Aorta (tissue), 5 donors: ENCODE data around the gene KIAA1217. TPM values are rescaled to one million over a fixed set of nuclear protein-coding genes. Genes with fewer than 3 reads are reported as not detected.
A peak's percentile ranks its signal among the peaks of the same experiment; 100 is the strongest.

Experiments used
- ATAC-seq: fragments of 200-7000 bp; cut with Tn5 transposase; one replicate; pipeline ENCODE4 v1.9.1; 2022; ENCODE audit warnings: moderate library complexity; ENCODE audit not compliant: low FRiP score
- DNase-seq, 2 donors: peaks; one replicate each; pipeline ENCODE4 v3.0.0-alpha.2; 2020
- H3K27ac ChIP-seq, 2 donors: one replicate each; pipeline ENCODE4 v1.5.1; 2013; ENCODE audit warnings: low read length in 2 of 2, mild to moderate bottlenecking in 2 of 2, moderate library complexity in 2 of 2, control low read depth in 1 of 2, inconsistent platforms in 1 of 2, low read depth in 1 of 2
- H3K27me3 ChIP-seq, 2 donors: one replicate each; pipeline ENCODE4 v1.6.1; 2013; ENCODE audit warnings: control low read depth in 1 of 2, low read length in 1 of 2, mild to moderate bottlenecking in 1 of 2, moderate library complexity in 1 of 2; ENCODE audit not compliant: insufficient read depth in 2 of 2, control insufficient read depth in 1 of 2
- H3K36me3 ChIP-seq, 2 donors: one replicate each; pipeline ENCODE4 v1.6.1; 2013; ENCODE audit warnings: control low read depth in 1 of 2, low read length in 1 of 2, mild to moderate bottlenecking in 1 of 2; ENCODE audit not compliant: insufficient read depth in 2 of 2, control insufficient read depth in 1 of 2
- H3K4me1 ChIP-seq, 2 donors: one replicate each; pipeline ENCODE4 v1.6.1; 2013; ENCODE audit warnings: low read length in 2 of 2, control low read depth in 1 of 2, mild to moderate bottlenecking in 1 of 2, moderate library complexity in 1 of 2; ENCODE audit not compliant: insufficient read depth in 2 of 2, control insufficient read depth in 1 of 2
- H3K4me3 ChIP-seq, 2 donors: one replicate each; pipeline ENCODE4 v1.5.1; 2013; ENCODE audit warnings: low read length in 2 of 2, control low read depth in 1 of 2, mild to moderate bottlenecking in 1 of 2
- H3K9me3 ChIP-seq: one replicate; pipeline ENCODE4 v1.6.1; 2013; ENCODE audit warnings: mild to moderate bottlenecking, low read length; ENCODE audit not compliant: control insufficient read depth
- WGBS, 2 donors: extraction: QIAGEN DNeasy Blood & Tissue Kit; methylation state at CpG; one replicate each; pipeline ENCODE4 v1.1.7; 2013; 5-methylcytosine and 5-hydroxymethylcytosine counted together
- intact Hi-C, 2 donors: fragments of 100-400 bp; cut with DNase I; formaldehyde crosslinking; loops; one replicate each; pipeline versions ENCODE4 v1.14.2 to v1.15.0; 2022
- polyA plus RNA-seq, 2 donors: library from polyadenylated mRNA; stranded (reverse); fragments of 200-250 nt; gene quantifications; one replicate each; pipeline ENCODE4 v1.2.3, GENCODE V29; 2013
- total RNA-seq, 2 donors: library from RNA; stranded (reverse); fragmentation: NEBNext Ultra II Directional; extraction: Animal tissue kit (Norgen Biotek cat#: 25700); gene quantifications; one replicate each; pipeline ENCODE4 v1.2.1, GENCODE V29; 2021
- donor health status: healthy with polysubstance abuse.
- donor health status: Bipolar disorder and iron deficiency.
- donor health status: DM: no; HTN: no; CAD: no.
- donor health status: DM: no; HTN: no; CAD: no.
- donor health status: DM: yes; HTN: yes; CAD: no.

Gene KIAA1217
- total and polyA plus RNA-seq, 4 donors = 2.5 to 18.3 (median 11.1) TPM

- intact Hi-C loops = no loop called here
- Histone ChIP-seq H3K27me3 (no peaks in the 10 kb centered on the region), H3K4me3 (no peak overlapping the region), H3K9me3 (no peaks in the 10 kb centered on the region), H3K4me1 (no peaks in the 10 kb centered on the region), H3K27ac (no peak overlapping the region), H3K36me3 (no peaks in the 10 kb centered on the region)
- 54 to 60% methylated on average over 2 of the region's 2 CpGs for WGBS, 2 donors
- DNase-seq = no peak
- no peak for ATAC-seq
These were observed 47.7 kb downstream of the KIAA1217 start for GRCh38 chr10:24256619-24257107.

GRCh38 chr10:24257588-24257987 is 48.6 kb downstream of the KIAA1217 start:
- Histone ChIP-seq H3K36me3 (no peaks in the 10 kb centered on the region), H3K27me3 (no peaks in the 10 kb centered on the region), H3K27ac (no peak overlapping the region), H3K4me1 (no peaks in the 10 kb centered on the region), H3K4me3 (no peak overlapping the region), H3K9me3 (no peaks in the 10 kb centered on the region)
- 92 to 94% methylated on average over 4 of the region's 4 CpGs for WGBS, 2 donors
- no peak for ATAC-seq
- intact Hi-C loops = no loop called here
- no peak for DNase-seq

- H3K27ac ChIP-seq = no peak overlapping the region
- H3K4me3 ChIP-seq = no peak overlapping the region
- DNase-seq = no peak
- no peak for ATAC-seq
- intact Hi-C loops = no loop called here
- H3K9me3 ChIP-seq = no peaks in the 10 kb centered on the region
- 88 to 90% methylated on average over 7 of the region's 7 CpGs for WGBS, 2 donors
- H3K36me3 ChIP-seq = no peaks in the 10 kb centered on the region
- H3K27me3 ChIP-seq = no peaks in the 10 kb centered on the region
- H3K4me1 ChIP-seq = no peaks in the 10 kb centered on the region
These were observed 50.6 kb downstream of the KIAA1217 start for GRCh38 chr10:24259365-24260130.

GRCh38 chr10:24261627-24262026 is 52.7 kb downstream of the KIAA1217 start:
- ATAC-seq (no peak), DNase-seq (no peak)
- H3K27me3 ChIP-seq = no peaks in the 10 kb centered on the region
- no peaks in the 10 kb centered on the region for H3K36me3 ChIP-seq
- no peak overlapping the region for H3K27ac ChIP-seq
- no peak overlapping the region for H3K4me3 ChIP-seq
- intact Hi-C loops = no loop called here
- WGBS, 2 donors = 51 to 54% methylated on average over 3 of the region's 3 CpGs
- no peaks in the 10 kb centered on the region for H3K4me1 ChIP-seq
- no peaks in the 10 kb centered on the region for H3K9me3 ChIP-seq

- Histone ChIP-seq H3K4me3 (no peak overlapping the region), H3K36me3 (no peaks in the 10 kb centered on the region), H3K27ac (no peak overlapping the region), H3K4me1 (no peaks in the 10 kb centered on the region), H3K9me3 (no peaks in the 10 kb centered on the region), H3K27me3 (no peaks in the 10 kb centered on the region)
- intact Hi-C loops = no loop called here
- DNase-seq = no peak
- 63 to 67% methylated on average over 7 of the region's 7 CpGs for WGBS, 2 donors
- ATAC-seq = no peak
These were observed 54.1 kb downstream of the KIAA1217 start for GRCh38 chr10:24262929-24263590.

GRCh38 chr10:24269476-24269875 is 60.5 kb downstream of the KIAA1217 start:
- Histone ChIP-seq H3K27me3 (no peaks in the 10 kb centered on the region), H3K36me3 (no peaks in the 10 kb centered on the region), H3K9me3 (no peaks in the 10 kb centered on the region), H3K4me1 (no peaks in the 10 kb centered on the region), H3K27ac (no peak overlapping the region), H3K4me3 (no peak overlapping the region)
- intact Hi-C loops = no loop called here
- no peak for DNase-seq
- 97% methylated on average over 1 of the region's 1 CpG for WGBS, 2 donors
- ATAC-seq = no peak

- WGBS, 2 donors = 71 to 82% methylated on average over 7 of the region's 7 CpGs
- no peak for DNase-seq
- H3K27ac ChIP-seq = no peak overlapping the region
- H3K9me3 ChIP-seq = no peaks in the 10 kb centered on the region
- no peak for ATAC-seq
- no peaks in the 10 kb centered on the region for H3K27me3 ChIP-seq
- H3K4me3 ChIP-seq = no peak overlapping the region
- H3K36me3 ChIP-seq = no peaks in the 10 kb centered on the region
- H3K4me1 ChIP-seq = no peaks in the 10 kb centered on the region
- intact Hi-C loops = no loop called here
These were observed 63.4 kb downstream of the KIAA1217 start for GRCh38 chr10:24272374-24272773.

- H3K27ac ChIP-seq = peak overlapping the region; percentile 2 to 37
- DNase-seq (no peak), ATAC-seq (no peak)
- no peaks in the 10 kb centered on the region for H3K4me1 ChIP-seq
- H3K27me3 ChIP-seq = no peaks in the 10 kb centered on the region
- intact Hi-C loops = no loop called here
- no peak overlapping the region for H3K4me3 ChIP-seq
- no peaks in the 10 kb centered on the region for H3K9me3 ChIP-seq
- 95% methylated on average over 3 of the region's 3 CpGs for WGBS, 2 donors
- no peaks in the 10 kb centered on the region for H3K36me3 ChIP-seq
These were observed 68.3 kb downstream of the KIAA1217 start for GRCh38 chr10:24277277-24277676.

- no peaks in the 10 kb centered on the region for H3K4me1 ChIP-seq
- DNase-seq (no peak), ATAC-seq (peak; percentile 50)
- WGBS, 2 donors = 25 to 33% methylated on average over 9 of the region's 9 CpGs
- H3K9me3 ChIP-seq = no peaks in the 10 kb centered on the region
- peak overlapping the region in 1 of 2 donors; percentile 86 for H3K27ac ChIP-seq
- intact Hi-C loops = no loop called here
- no peaks in the 10 kb centered on the region for H3K36me3 ChIP-seq
- H3K4me3 ChIP-seq = no peak overlapping the region
- no peaks in the 10 kb centered on the region for H3K27me3 ChIP-seq
These were observed 68.8 kb downstream of the KIAA1217 start for GRCh38 chr10:24277771-24278170.
